ENCODE data around the gene ANKRD6.
A peak's percentile ranks its signal among the peaks of the same experiment; 100 is the strongest.

ANKRD6 gene

DNA sequence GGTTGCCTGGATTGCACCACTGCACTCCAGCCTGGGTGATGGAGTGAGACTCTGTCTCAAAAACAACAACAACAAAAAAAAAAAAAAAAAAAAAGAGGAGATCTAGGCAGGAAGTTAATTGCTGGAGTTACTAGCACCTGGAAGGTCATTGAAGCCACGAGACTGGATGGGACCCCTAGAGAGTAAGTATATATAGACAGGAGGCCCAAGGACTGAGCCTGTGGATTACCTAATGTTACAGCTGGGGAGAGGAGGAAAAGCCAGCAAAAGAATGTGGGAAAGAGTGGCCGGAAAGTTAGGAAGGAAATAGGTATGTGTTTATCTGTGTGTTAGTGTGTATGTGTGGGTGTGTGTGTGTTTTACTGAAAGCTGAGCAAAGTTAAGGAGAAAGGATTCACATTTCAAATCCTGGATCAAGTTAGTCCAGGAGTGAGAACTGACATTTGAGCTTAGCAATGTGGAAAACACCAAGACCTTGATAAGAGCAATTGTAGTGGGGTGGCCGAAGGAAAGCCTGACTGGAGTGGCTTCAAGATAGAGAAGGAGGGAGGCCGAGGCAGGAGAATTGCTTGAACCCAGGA, 38.4 kb downstream of the ANKRD6 start:
- Histone ChIP-seq H3K27ac (ENCODE audit: low read depth, low read length) (no peak overlapping the region), H3K4me1 (ENCODE audit: control insufficient read depth, insufficient read depth, low read length) (peaks cover 4% of the 10 kb centered on the region; the same call in 1 of the 2 replicates), H3K36me3 (ENCODE audit: control insufficient read depth, insufficient read depth, low read length) (no peaks in the 10 kb centered on the region), H3K9me3 (ENCODE audit: control insufficient read depth, insufficient read depth, low read length) (no peaks in the 10 kb centered on the region), H3K9ac (ENCODE audit: low read depth, low read length) (no peak overlapping the region), H3K27me3 (ENCODE audit: control insufficient read depth, insufficient read depth, low read length) (no peaks in the 10 kb centered on the region), H3K4me3 (ENCODE audit: low read depth, low read length) (no peak overlapping the region)

DNA sequence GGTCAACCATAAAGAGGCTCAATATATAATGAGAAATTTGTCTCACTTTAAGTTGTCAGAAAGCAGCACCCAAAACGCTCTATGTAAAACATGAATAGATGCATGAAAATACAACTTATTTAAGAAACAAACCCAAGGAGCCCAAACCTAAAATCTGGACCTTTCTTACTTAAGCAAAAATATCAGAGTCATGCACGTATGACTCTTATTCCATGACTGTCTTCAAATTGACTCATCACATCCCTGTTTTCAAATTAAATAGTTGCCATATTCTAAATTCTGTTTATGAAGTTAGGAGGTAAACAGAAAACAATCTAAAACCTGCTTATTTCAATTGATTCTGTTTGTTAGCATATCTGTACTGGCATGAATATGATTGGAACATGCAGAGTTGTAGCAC, 42.1 kb downstream of the ANKRD6 start:
- Histone ChIP-seq H3K4me3 (ENCODE audit: low read depth, low read length) (no peak overlapping the region), H3K4me1 (ENCODE audit: control insufficient read depth, insufficient read depth, low read length) (no peaks in the 10 kb centered on the region), H3K36me3 (ENCODE audit: control insufficient read depth, insufficient read depth, low read length) (no peaks in the 10 kb centered on the region), H3K27me3 (ENCODE audit: control insufficient read depth, insufficient read depth, low read length) (no peaks in the 10 kb centered on the region), H3K9me3 (ENCODE audit: control insufficient read depth, insufficient read depth, low read length) (no peaks in the 10 kb centered on the region), H3K27ac (ENCODE audit: low read depth, low read length) (no peak overlapping the region), H3K9ac (ENCODE audit: low read depth, low read length) (no peak overlapping the region)

DNA sequence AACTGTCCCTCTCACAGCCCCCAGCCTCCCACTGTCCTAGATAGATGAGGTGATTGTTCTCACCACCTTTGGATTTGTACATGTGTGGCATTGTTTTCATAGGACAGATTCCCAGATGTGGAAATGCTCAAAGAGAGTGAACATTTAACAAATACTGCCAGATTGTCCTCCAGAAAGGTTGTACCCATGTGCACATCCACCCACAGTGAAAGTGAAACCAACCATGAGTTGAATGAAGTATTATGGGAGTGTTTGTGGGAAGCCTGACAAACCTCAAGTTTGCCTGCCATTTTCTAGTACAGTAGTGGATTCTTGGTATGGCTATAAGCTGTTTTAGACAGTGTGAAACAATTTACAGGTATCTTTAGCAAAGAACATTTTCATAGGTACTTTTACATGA, 42.7 kb downstream of the ANKRD6 start:
- Histone ChIP-seq H3K9ac (ENCODE audit: low read depth, low read length) (no peak overlapping the region), H3K27me3 (ENCODE audit: control insufficient read depth, insufficient read depth, low read length) (no peaks in the 10 kb centered on the region), H3K4me1 (ENCODE audit: control insufficient read depth, insufficient read depth, low read length) (no peaks in the 10 kb centered on the region), H3K9me3 (ENCODE audit: control insufficient read depth, insufficient read depth, low read length) (no peaks in the 10 kb centered on the region), H3K27ac (ENCODE audit: low read depth, low read length) (no peak overlapping the region), H3K36me3 (ENCODE audit: control insufficient read depth, insufficient read depth, low read length) (no peaks in the 10 kb centered on the region), H3K4me3 (ENCODE audit: low read depth, low read length) (no peak overlapping the region)

DNA sequence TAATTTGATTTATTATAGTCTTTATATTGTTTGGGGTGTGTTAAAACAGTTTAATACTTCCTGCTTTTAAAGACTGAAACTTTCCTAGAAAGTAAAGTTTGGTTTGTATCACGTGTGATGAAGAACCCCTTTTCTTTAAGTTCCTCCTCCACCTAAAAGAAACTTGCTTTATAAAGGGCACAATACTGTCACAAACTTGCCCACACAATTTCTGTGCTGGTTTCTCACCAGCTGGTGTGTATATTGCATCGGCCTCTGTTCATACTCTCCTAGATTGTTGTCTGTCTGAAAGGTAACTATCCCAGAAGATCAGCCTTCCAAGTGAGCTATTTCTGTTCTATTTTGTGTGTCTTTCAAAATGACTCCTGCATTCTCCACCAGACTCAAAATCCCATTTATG, 46.9 kb downstream of the ANKRD6 start:
- no peaks in the 10 kb centered on the region for H3K9me3 ChIP-seq (ENCODE audit: control insufficient read depth, insufficient read depth, low read length)
- H3K27me3 ChIP-seq (ENCODE audit: control insufficient read depth, insufficient read depth, low read length), result no peaks in the 10 kb centered on the region
- H3K9ac ChIP-seq (ENCODE audit: low read depth, low read length), result no peak overlapping the region
- H3K36me3 ChIP-seq (ENCODE audit: control insufficient read depth, insufficient read depth, low read length), result no peaks in the 10 kb centered on the region
- H3K4me3 ChIP-seq (ENCODE audit: low read depth, low read length), result no peak overlapping the region
- peaks cover 24% of the 10 kb centered on the region for H3K4me1 ChIP-seq (ENCODE audit: control insufficient read depth, insufficient read depth, low read length)
- no peak overlapping the region for H3K27ac ChIP-seq (ENCODE audit: low read depth, low read length)

DNA sequence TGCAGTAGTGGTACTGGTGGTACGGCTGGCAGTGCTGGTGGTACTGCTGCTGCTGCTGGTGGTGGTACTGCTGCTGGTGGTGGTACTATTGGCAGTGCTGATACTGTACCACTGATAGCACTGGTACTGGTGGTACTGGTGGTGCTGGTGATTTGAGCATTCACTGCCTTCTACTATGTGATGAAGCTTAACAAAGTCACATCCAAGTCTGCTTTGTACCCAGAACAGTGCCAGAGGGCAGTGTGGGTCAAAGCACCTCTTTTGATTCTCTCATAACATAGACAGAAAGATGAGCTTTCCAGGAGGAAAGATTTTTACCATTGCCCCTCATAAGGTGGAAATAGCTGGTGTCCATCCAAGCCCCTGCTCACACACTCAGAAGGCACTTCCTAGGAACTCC, 48.7 kb downstream of the ANKRD6 start:
- Histone ChIP-seq H3K27me3 (ENCODE audit: control insufficient read depth, insufficient read depth, low read length) (no peaks in the 10 kb centered on the region), H3K36me3 (ENCODE audit: control insufficient read depth, insufficient read depth, low read length) (no peaks in the 10 kb centered on the region), H3K4me1 (ENCODE audit: control insufficient read depth, insufficient read depth, low read length) (peaks cover 24% of the 10 kb centered on the region), H3K9me3 (ENCODE audit: control insufficient read depth, insufficient read depth, low read length) (no peaks in the 10 kb centered on the region), H3K9ac (ENCODE audit: low read depth, low read length) (no peak overlapping the region), H3K27ac (ENCODE audit: low read depth, low read length) (peak overlapping the region; percentile 17), H3K4me3 (ENCODE audit: low read depth, low read length) (no peak overlapping the region)

DNA sequence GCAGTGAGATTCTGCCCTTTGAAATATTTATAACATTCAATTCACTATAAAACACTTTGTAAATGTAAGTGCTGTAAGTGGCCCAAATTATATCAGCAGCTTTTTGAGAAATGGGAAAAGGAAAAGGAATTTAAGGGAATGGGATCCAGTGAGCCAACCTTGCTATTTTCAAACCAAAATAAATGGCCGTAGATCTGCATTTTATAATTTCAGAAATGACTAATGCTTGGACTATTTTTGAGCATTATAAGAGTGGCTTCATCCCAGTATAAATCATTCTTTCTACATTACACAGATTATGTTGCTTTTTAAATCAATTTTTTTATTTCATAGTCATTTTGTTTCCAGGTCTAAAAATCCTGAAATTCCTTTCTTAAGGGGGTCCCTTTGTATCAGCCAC, 49.2 kb downstream of the ANKRD6 start:
- Histone ChIP-seq H3K36me3 (ENCODE audit: control insufficient read depth, insufficient read depth, low read length) (no peaks in the 10 kb centered on the region), H3K4me1 (ENCODE audit: control insufficient read depth, insufficient read depth, low read length) (peaks cover 24% of the 10 kb centered on the region), H3K9me3 (ENCODE audit: control insufficient read depth, insufficient read depth, low read length) (no peaks in the 10 kb centered on the region), H3K27ac (ENCODE audit: low read depth, low read length) (peak overlapping the region; percentile 17), H3K27me3 (ENCODE audit: control insufficient read depth, insufficient read depth, low read length) (no peaks in the 10 kb centered on the region), H3K4me3 (ENCODE audit: low read depth, low read length) (no peak overlapping the region), H3K9ac (ENCODE audit: low read depth, low read length) (no peak overlapping the region)

DNA sequence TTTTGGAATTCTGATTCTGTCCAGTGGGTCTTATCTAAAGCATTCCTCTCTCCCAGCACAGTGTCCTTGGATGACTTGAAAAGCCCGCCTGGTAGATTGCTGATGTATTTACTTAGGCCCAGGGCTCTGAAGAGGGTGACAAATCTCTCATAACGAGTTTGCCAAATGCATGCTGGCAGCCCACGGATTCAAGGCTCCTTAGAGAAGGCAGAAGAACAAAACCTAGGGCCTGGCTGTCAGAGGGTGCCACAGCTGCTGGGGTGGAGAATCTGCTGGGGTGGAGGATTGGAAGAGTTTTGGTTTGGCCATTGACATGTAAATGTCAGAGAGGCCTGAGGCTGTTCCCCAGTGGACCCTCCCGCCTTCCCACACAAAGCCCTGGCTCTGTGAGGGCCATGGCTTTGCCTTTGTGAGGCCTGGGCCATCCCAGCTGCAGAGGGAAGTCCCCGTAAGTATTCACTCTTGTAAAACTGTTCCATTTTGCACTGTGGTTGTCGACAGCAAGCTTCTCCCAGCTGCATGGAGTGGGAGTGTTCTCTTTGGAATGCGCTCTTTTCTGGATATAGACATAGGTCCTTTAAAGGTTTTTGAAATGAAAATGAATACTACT, 50.3 kb downstream of the ANKRD6 start:
- Histone ChIP-seq H3K9ac (ENCODE audit: low read depth, low read length) (no peak overlapping the region), H3K36me3 (ENCODE audit: control insufficient read depth, insufficient read depth, low read length) (no peaks in the 10 kb centered on the region), H3K27ac (ENCODE audit: low read depth, low read length) (peak overlapping the region; percentile 84), H3K27me3 (ENCODE audit: control insufficient read depth, insufficient read depth, low read length) (no peaks in the 10 kb centered on the region), H3K4me3 (ENCODE audit: low read depth, low read length) (no peak overlapping the region), H3K9me3 (ENCODE audit: control insufficient read depth, insufficient read depth, low read length) (no peaks in the 10 kb centered on the region), H3K4me1 (ENCODE audit: control insufficient read depth, insufficient read depth, low read length) (peaks cover 24% of the 10 kb centered on the region)

DNA sequence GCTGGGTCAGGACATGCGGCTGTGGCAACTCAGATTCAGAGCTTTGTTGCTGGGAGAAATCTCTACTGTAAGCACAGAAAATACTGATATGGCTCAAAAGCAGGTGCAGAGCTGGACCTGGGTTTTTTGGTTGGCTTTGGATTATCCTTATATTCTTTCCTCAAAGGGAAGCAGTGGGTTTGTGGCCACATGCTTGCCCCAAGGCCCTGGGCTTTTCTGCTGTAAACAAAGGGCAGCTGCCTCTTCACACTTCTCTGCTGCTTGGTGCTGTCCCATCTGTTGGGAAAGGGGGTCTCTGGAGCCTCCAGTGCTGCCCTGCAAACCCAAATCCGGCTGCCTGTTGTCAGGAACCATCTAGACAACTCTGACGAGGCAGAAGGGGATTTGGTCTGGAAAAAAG, 52.4 kb downstream of the ANKRD6 start:
- H3K9me3 ChIP-seq (ENCODE audit: control insufficient read depth, insufficient read depth, low read length), result no peaks in the 10 kb centered on the region
- H3K36me3 ChIP-seq (ENCODE audit: control insufficient read depth, insufficient read depth, low read length), result no peaks in the 10 kb centered on the region
- no peaks in the 10 kb centered on the region for H3K27me3 ChIP-seq (ENCODE audit: control insufficient read depth, insufficient read depth, low read length)
- H3K4me3 ChIP-seq (ENCODE audit: low read depth, low read length), result no peak overlapping the region
- H3K9ac ChIP-seq (ENCODE audit: low read depth, low read length), result no peak overlapping the region
- peaks cover 24% of the 10 kb centered on the region for H3K4me1 ChIP-seq (ENCODE audit: control insufficient read depth, insufficient read depth, low read length)
- H3K27ac ChIP-seq (ENCODE audit: low read depth, low read length), result no peak overlapping the region

DNA sequence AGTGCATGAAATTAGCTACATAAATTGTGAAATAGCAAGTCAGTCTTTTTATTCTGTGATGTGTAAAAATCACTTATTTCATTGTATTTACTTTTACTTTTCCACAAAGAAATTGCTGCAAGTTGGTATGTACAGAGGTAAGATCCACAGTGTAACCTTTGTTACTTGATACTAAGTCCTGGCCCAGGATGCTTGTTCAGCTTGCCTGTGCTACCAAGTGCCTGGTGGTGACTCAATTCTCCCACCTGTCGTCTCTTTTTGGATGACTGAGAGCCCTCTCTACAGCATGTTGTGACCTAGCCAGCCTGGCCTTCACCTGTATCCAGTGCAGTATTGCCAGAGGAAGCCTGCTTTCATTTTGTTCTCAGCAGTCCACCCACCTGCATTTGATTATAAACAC, 54.9 kb downstream of the ANKRD6 start:
- H3K36me3 ChIP-seq (ENCODE audit: control insufficient read depth, insufficient read depth, low read length), result no peaks in the 10 kb centered on the region
- H3K4me1 ChIP-seq (ENCODE audit: control insufficient read depth, insufficient read depth, low read length), result peaks cover 29% of the 10 kb centered on the region
- no peak overlapping the region for H3K4me3 ChIP-seq (ENCODE audit: low read depth, low read length)
- no peak overlapping the region for H3K27ac ChIP-seq (ENCODE audit: low read depth, low read length)
- H3K27me3 ChIP-seq (ENCODE audit: control insufficient read depth, insufficient read depth, low read length), result no peaks in the 10 kb centered on the region
- no peak overlapping the region for H3K9ac ChIP-seq (ENCODE audit: low read depth, low read length)
- no peaks in the 10 kb centered on the region for H3K9me3 ChIP-seq (ENCODE audit: control insufficient read depth, insufficient read depth, low read length)

DNA sequence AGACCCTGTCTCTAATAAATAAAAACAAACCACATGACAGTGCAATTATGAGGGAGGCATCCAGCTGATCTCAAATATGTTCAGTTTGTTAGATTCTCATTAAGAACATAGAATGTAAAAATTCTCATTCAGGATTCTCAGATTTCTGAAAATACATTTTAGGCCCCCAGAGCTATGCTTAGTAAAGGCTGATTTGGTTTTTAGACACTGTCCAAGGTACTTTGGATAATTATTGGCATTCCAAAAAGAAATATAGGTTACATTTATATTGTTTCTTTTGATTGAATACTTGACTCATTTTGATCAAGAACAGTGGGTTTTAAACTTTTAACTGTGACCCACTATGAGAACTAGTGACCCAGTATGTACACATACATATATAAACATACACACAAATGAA, 55.5 kb downstream of the ANKRD6 start:
- H3K36me3 ChIP-seq (ENCODE audit: control insufficient read depth, insufficient read depth, low read length), result no peaks in the 10 kb centered on the region
- no peaks in the 10 kb centered on the region for H3K9me3 ChIP-seq (ENCODE audit: control insufficient read depth, insufficient read depth, low read length)
- no peak overlapping the region for H3K4me3 ChIP-seq (ENCODE audit: low read depth, low read length)

DNA sequence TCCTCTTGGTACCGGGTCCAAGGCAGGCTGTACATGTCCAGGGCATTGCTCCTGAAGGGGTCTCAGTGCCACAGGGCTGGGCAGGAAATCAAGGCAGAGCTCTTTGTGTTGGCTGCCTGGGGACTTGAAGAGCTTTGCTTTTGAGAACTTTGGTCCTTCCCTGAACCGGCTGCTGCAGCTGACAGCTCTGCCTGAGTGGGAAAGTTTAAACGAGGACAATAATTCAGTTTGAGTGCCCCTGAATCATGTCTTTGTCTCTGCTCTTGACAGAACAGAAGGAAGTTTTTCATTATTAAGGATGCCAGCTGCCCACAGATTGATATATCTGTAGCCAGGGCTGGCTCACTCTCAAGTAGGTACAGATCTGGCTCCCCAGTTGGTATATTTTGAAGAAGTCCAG, 56.1 kb downstream of the ANKRD6 start:
- no peaks in the 10 kb centered on the region for H3K9me3 ChIP-seq (ENCODE audit: control insufficient read depth, insufficient read depth, low read length)
- H3K27me3 ChIP-seq (ENCODE audit: control insufficient read depth, insufficient read depth, low read length), result no peaks in the 10 kb centered on the region
- no peak overlapping the region for H3K9ac ChIP-seq (ENCODE audit: low read depth, low read length)
- peaks cover 20% of the 10 kb centered on the region for H3K4me1 ChIP-seq (ENCODE audit: control insufficient read depth, insufficient read depth, low read length)
- H3K4me3 ChIP-seq (ENCODE audit: low read depth, low read length), result no peak overlapping the region
- no peaks in the 10 kb centered on the region for H3K36me3 ChIP-seq (ENCODE audit: control insufficient read depth, insufficient read depth, low read length)
- H3K27ac ChIP-seq (ENCODE audit: low read depth, low read length), result no peak overlapping the region

More for the DNA sequence above, 55.5 kb downstream of the ANKRD6 start:
- Histone ChIP-seq H3K27ac (ENCODE audit: low read depth, low read length) (no peak overlapping the region), H3K4me1 (ENCODE audit: control insufficient read depth, insufficient read depth, low read length) (peaks cover 26% of the 10 kb centered on the region), H3K27me3 (ENCODE audit: control insufficient read depth, insufficient read depth, low read length) (no peaks in the 10 kb centered on the region), H3K9ac (ENCODE audit: low read depth, low read length) (no peak overlapping the region)
